ENCODE measurements around the gene UBE2Q2.
"Not testable (repeated sequence)": the region's sequence is repeated elsewhere in the genome, so short reads cannot be mapped to it uniquely, and the experiment has no call there.

The UBE2Q2 gene

GRCh38 chr15:75866916-75867315 lies 23.7 kb downstream of the UBE2Q2 start:
- in situ Hi-C loops (cut with MboI; ENCODE audit: low sequenced_read_pairs, unreplicated experiment), result no loop called here
- TF ChIP-seq, protein P1, sequence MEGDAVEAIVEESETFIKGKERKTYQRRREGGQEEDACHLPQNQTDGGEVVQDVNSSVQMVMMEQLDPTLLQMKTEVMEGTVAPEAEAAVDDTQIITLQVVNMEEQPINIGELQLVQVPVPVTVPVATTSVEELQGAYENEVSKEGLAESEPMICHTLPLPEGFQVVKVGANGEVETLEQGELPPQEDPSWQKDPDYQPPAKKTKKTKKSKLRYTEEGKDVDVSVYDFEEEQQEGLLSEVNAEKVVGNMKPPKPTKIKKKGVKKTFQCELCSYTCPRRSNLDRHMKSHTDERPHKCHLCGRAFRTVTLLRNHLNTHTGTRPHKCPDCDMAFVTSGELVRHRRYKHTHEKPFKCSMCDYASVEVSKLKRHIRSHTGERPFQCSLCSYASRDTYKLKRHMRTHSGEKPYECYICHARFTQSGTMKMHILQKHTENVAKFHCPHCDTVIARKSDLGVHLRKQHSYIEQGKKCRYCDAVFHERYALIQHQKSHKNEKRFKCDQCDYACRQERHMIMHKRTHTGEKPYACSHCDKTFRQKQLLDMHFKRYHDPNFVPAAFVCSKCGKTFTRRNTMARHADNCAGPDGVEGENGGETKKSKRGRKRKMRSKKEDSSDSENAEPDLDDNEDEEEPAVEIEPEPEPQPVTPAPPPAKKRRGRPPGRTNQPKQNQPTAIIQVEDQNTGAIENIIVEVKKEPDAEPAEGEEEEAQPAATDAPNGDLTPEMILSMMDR (IDR thresholded peaks at IDR 0.05; ENCODE audit: borderline replicate concordance, control extremely low read depth, extremely low read depth, insufficient read depth, missing control alignments), result no peak
- no peak for DNase-seq (ENCODE audit: low spot score)

DNA sequence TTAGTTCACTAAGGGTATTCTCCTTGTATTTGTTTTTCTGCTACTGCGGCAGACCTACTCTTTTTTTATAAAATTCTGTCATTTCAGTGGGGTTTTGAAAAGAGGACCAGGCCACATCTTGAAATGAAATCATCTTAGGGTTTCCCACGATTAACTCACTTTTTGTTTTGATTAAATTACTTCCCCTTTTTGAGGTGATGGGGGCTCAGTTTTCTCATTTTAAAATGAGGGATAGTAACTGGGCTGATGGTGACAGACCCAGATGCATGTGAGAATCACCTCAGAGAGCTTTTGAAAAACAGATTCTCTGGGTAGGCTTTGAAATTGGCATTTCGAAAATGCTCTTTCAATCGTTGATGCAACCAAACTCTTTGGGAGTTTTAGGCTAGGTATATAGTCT lies 24.2 kb downstream of the UBE2Q2 start:
- TF ChIP-seq, protein P1 (IDR thresholded peaks at IDR 0.05; ENCODE audit: borderline replicate concordance, control extremely low read depth, extremely low read depth, insufficient read depth, missing control alignments), result no peak
- no peak for DNase-seq (ENCODE audit: low spot score)
- in situ Hi-C loops (cut with MboI; ENCODE audit: low sequenced_read_pairs, unreplicated experiment), result no loop called here

DNA sequence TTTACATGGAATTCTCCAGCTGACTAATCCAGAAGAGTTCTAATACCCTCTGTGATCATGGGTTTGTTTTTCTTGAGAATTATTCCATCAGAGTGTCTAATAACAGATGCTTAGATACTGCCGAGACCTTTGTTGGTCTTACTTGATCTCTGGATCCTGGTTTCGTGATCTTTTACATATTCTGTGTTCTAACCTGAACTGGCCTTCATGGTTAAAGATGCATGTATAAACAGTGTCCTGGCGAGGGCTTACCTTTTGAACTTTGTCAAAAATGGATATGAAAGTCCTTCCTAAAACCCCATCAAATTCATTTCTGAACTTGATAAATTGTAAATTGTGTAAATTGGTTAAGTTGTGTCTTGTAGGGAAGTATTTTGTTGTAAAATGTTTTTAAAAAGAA lies 24.8 kb downstream of the UBE2Q2 start:
- no peak for DNase-seq (ENCODE audit: low spot score)
- TF ChIP-seq, protein P1 (IDR thresholded peaks at IDR 0.05; ENCODE audit: borderline replicate concordance, control extremely low read depth, extremely low read depth, insufficient read depth, missing control alignments), result no peak
- in situ Hi-C loops (cut with MboI; ENCODE audit: low sequenced_read_pairs, unreplicated experiment), result no loop called here

- in situ Hi-C loops (cut with MboI; ENCODE audit: low sequenced_read_pairs, unreplicated experiment), result no loop called here
- no peak for DNase-seq (ENCODE audit: low spot score)
- TF ChIP-seq, protein P1 (IDR thresholded peaks at IDR 0.05; ENCODE audit: borderline replicate concordance, control extremely low read depth, extremely low read depth, insufficient read depth, missing control alignments), result no peak
These were observed 26.2 kb downstream of the UBE2Q2 start for GRCh38 chr15:75869446-75869845.

- DNase-seq (ENCODE audit: low spot score), result not testable (repeated sequence)
These were observed 28.3 kb downstream of the UBE2Q2 start for GRCh38 chr15:75871589-75871988.

DNA sequence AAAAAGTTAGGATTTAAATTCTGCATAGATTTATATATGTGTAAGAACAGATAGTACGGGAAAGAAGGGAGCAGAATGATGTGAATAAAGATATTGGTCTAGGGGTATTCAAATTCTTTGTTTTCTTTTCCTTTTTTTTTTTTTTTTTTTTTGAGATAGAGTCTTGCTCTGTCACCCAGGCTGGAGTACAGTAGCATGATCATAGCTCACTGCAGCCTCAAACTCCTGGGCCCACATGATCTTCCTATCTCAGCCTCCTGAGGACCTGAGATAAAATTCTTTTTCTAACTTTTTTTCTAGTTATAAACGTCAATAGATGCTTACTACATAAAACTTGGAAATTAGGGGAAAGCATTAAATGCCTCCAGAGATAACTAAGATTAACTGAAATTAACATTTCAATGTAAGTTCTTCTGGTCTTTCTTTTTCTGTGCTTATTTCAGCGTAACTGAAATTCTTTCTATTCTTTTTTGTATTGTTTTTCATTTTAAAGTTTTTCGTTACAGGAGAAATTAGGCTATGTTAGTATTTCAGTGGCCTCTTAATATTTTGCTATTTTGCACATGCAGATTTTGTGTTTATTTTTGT lies 29.2 kb downstream of the UBE2Q2 start:
- in situ Hi-C loops (cut with MboI; ENCODE audit: low sequenced_read_pairs, unreplicated experiment), result no loop called here
- no peak for DNase-seq (ENCODE audit: low spot score)
- TF ChIP-seq, protein P1 (IDR thresholded peaks at IDR 0.05; ENCODE audit: borderline replicate concordance, control extremely low read depth, extremely low read depth, insufficient read depth, missing control alignments), result no peak

More at GRCh38 chr15:75871589-75871988, 28.3 kb downstream of the UBE2Q2 start:
- in situ Hi-C loops (cut with MboI; ENCODE audit: low sequenced_read_pairs, unreplicated experiment), result not testable (repeated sequence)

DNA sequence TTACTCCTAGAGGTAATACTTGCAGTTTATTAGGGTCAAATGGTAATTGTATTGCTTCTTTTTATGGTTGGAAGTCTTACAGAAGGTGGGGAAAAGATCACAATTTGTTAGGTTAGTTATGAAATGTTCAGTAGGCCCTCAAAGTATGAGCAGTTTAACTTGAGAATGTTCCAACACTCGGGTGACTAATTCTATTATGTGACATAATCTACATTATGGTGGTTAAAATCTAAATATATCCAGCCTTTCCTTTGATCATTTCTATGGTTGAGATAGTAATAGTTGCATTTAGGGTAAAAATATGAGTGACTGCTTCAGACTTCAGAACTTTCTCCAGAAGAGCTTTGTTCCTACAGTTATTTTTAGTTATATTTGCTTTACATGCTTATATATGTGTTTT lies 40.8 kb downstream of the UBE2Q2 start:
- in situ Hi-C loops (cut with MboI; ENCODE audit: low sequenced_read_pairs, unreplicated experiment), result no loop called here
- no peak for DNase-seq (ENCODE audit: low spot score)
- TF ChIP-seq, protein P1 (IDR thresholded peaks at IDR 0.05; ENCODE audit: borderline replicate concordance, control extremely low read depth, extremely low read depth, insufficient read depth, missing control alignments), result no peak

All from GM13976 (cell line).